H1 (cell line): ENCODE results near the gene PPP1R3E. TPM values are rescaled to one million over a fixed set of nuclear protein-coding genes. Genes with fewer than 3 reads are reported as not detected.

Experiments used
- CTCF ChIA-PET: fragments of 300-600 bp; sonication (Branson Sonifier 250); formaldehyde crosslinking; loops from one replicate; lab custom pipeline; 2021; ENCODE audit not compliant: partially characterized antibody; lab: Charles Lee
- POLR2A ChIA-PET: fragments of 300-600 bp; sonication (Branson Sonifier 250); formaldehyde crosslinking; loops from one replicate; lab custom pipeline; 2021; ENCODE audit warnings: inconsistent platforms; ENCODE audit not compliant: partially characterized antibody; lab: Charles Lee
- DNase-seq, 2 experiments: peaks; one replicate each; pipeline versions ENCODE4 v3.0.0 to v3.0.0-alpha.2; 2010 to 2022; ENCODE audit warnings: low spot score in 2 of 2, low read depth in 1 of 2, mixed read lengths in 1 of 2
- FAIRE-seq: peaks from 2 replicates; lab custom pipeline; 2011; peaks lifted over from hg19 to GRCh38; lab: Jason Lieb, UNC
- H2AFZ ChIP-seq: 2 replicates; pipeline ENCODE4 v1.8.1; 2012; ENCODE audit warnings: low read length, inconsistent platforms
- H2AK5ac ChIP-seq: 2 replicates; pipeline ENCODE4 v1.6.1; 2013; ENCODE audit warnings: low read depth, low read length
- H2BK120ac ChIP-seq: replicated peaks from 2 replicates; pipeline ENCODE3; 2013; ENCODE audit warnings: low read depth, low read length, inconsistent platforms
- H2BK12ac ChIP-seq: 2 replicates; pipeline ENCODE4 v1.6.1; 2013; ENCODE audit warnings: low read depth, low read length
- H2BK15ac ChIP-seq: 2 replicates; pipeline ENCODE4 v1.6.1; 2013; ENCODE audit warnings: low read length
- H2BK20ac ChIP-seq: 2 replicates; pipeline ENCODE4 v1.6.1; 2013; ENCODE audit warnings: low read length
- H2BK5ac ChIP-seq: 2 replicates; pipeline ENCODE4 v1.6.1; 2013; ENCODE audit warnings: low read depth, low read length
- H3K14ac ChIP-seq: 2 replicates; pipeline ENCODE4 v1.6.1; 2013; ENCODE audit warnings: inconsistent platforms; ENCODE audit not compliant: insufficient read length
- H3K18ac ChIP-seq: 2 replicates; pipeline ENCODE4 v1.6.1; 2013; ENCODE audit warnings: low read length; ENCODE audit errors: extremely low read depth
- H3K23ac ChIP-seq: 2 replicates; pipeline ENCODE4 v1.6.1; 2013; ENCODE audit warnings: inconsistent platforms; ENCODE audit not compliant: insufficient read length
- H3K23me2 ChIP-seq: 2 replicates; pipeline ENCODE4 v1.6.1; 2013; ENCODE audit warnings: low read depth, low read length
- H3K27ac ChIP-seq: 2 replicates; pipeline ENCODE4 v1.6.1; 2011; ENCODE audit warnings: low read depth, low read length, inconsistent platforms
- H3K27me3 ChIP-seq, 4 experiments: replicated peaks in 1 of 4; 1 replicate in 1 of 4; 2 replicates in 3 of 4; pipeline versions ENCODE4 v1.6.1 to v1.8.1; 2011 to 2013; ENCODE audit warnings: low read length in 3 of 4, mild to moderate bottlenecking in 3 of 4, inconsistent platforms in 2 of 4, mixed read lengths in 2 of 4, moderate library complexity in 1 of 4; ENCODE audit not compliant: control insufficient read depth in 3 of 4, insufficient read depth in 3 of 4; ENCODE audit errors: extremely low read depth in 1 of 4
- H3K36me3 ChIP-seq, 4 experiments: 2 replicates each; pipeline versions ENCODE4 v1.6.1 to v1.8.1; 2011 to 2013; ENCODE audit warnings: mild to moderate bottlenecking in 4 of 4, low read length in 3 of 4, moderate library complexity in 2 of 4, control low read depth in 1 of 4, inconsistent platforms in 1 of 4; ENCODE audit not compliant: insufficient read depth in 4 of 4, control insufficient read depth in 2 of 4
- H3K4ac ChIP-seq: replicated peaks from 2 replicates; pipeline ENCODE3; 2013; ENCODE audit warnings: low read length, low read depth, mixed read lengths, inconsistent platforms; ENCODE audit not compliant: insufficient read length
- H3K4me1 ChIP-seq, 4 experiments: replicated peaks in 1 of 4; 1 replicate in 1 of 4; 2 replicates in 3 of 4; pipeline versions ENCODE4 v1.6.1 to v1.8.1; 2011 to 2013; ENCODE audit warnings: low read length in 3 of 4, inconsistent platforms in 2 of 4, mixed read lengths in 1 of 4; ENCODE audit not compliant: insufficient read depth in 4 of 4, control insufficient read depth in 3 of 4
- H3K4me2 ChIP-seq, 2 experiments: 2 replicates each; pipeline versions ENCODE4 v1.6.1 to v1.8.1; 2011 to 2013; ENCODE audit warnings: low read depth in 2 of 2, low read length in 2 of 2, control low read depth in 1 of 2, inconsistent platforms in 1 of 2, mild to moderate bottlenecking in 1 of 2; ENCODE audit not compliant: insufficient read depth in 1 of 2
- H3K4me3 ChIP-seq, 4 experiments: fragments of 200-600, 300-600 bp in 1 of 4; sonication (generic), shearing (Covaris generic), sonication (Bioruptor Twin) in 1 of 4; 2 replicates each; pipeline versions ENCODE4 v1.5.1 to v1.8.1; 2011 to 2016; ENCODE audit warnings: low read length in 4 of 4, low read depth in 3 of 4, control low read depth in 2 of 4, inconsistent platforms in 2 of 4, mild to moderate bottlenecking in 2 of 4, mixed read lengths in 1 of 4, moderate library complexity in 1 of 4; ENCODE audit not compliant: insufficient read depth in 2 of 4; ENCODE audit errors: extremely low read depth in 1 of 4
- H3K56ac ChIP-seq: replicated peaks from 2 replicates; pipeline ENCODE3; 2013; ENCODE audit warnings: low read depth, mild to moderate bottlenecking, mixed read lengths, low read length, inconsistent platforms; ENCODE audit not compliant: insufficient read length
- H3K79me1 ChIP-seq: 2 replicates; pipeline ENCODE4 v1.6.1; 2013; ENCODE audit warnings: low read depth, low read length, control low read depth
- H3K79me2 ChIP-seq, 2 experiments: 2 replicates each; pipeline versions ENCODE4 v1.6.1 to v1.8.1; 2012 to 2013; ENCODE audit warnings: low read length in 2 of 2, mild to moderate bottlenecking in 2 of 2, inconsistent platforms in 1 of 2; ENCODE audit not compliant: insufficient read depth in 2 of 2, control insufficient read depth in 1 of 2
- H3K9ac ChIP-seq, 4 experiments: replicated peaks in 1 of 4; 1 replicate in 1 of 4; 2 replicates in 3 of 4; pipeline versions ENCODE4 v1.6.1 to v1.8.1; 2011 to 2013; ENCODE audit warnings: low read depth in 3 of 4, low read length in 3 of 4, control low read depth in 2 of 4, mild to moderate bottlenecking in 2 of 4, moderate library complexity in 2 of 4, inconsistent platforms in 1 of 4; ENCODE audit errors: extremely low read depth in 1 of 4
- H3K9me3 ChIP-seq, 2 experiments: 2 replicates each; pipeline versions ENCODE4 v1.6.1 to v1.8.1; 2012 to 2013; ENCODE audit warnings: mild to moderate bottlenecking in 2 of 2, moderate library complexity in 2 of 2, control low read depth in 1 of 2, inconsistent platforms in 1 of 2, low read depth in 1 of 2, low read length in 1 of 2, mixed read lengths in 1 of 2; ENCODE audit not compliant: insufficient read depth in 2 of 2
- H4K20me1 ChIP-seq, 2 experiments: replicated peaks in 1 of 2; 2 replicates each; pipeline versions ENCODE3 to v1.8.1; 2011 to 2013; ENCODE audit warnings: inconsistent platforms in 2 of 2, low read length in 2 of 2, mild to moderate bottlenecking in 1 of 2; ENCODE audit not compliant: insufficient read depth in 2 of 2, control insufficient read depth in 1 of 2
- H4K5ac ChIP-seq: 2 replicates; pipeline ENCODE4 v1.6.1; 2013; ENCODE audit warnings: low read length, low read depth, mixed read lengths, inconsistent platforms; ENCODE audit not compliant: insufficient read length
- H4K8ac ChIP-seq: 2 replicates; pipeline ENCODE4 v1.8.0; 2013; ENCODE audit warnings: mild to moderate bottlenecking, moderate library complexity, low read length, inconsistent platforms; ENCODE audit not compliant: insufficient read depth; ENCODE audit errors: extremely low read depth
- H4K91ac ChIP-seq: replicated peaks from 2 replicates; pipeline ENCODE3; 2013; ENCODE audit warnings: low read length, mixed read lengths, inconsistent platforms; ENCODE audit not compliant: insufficient read length
- CTCF ChIP-seq, 3 experiments: IDR thresholded peaks; 1 replicate in 2 of 3; 2 replicates in 1 of 3; pipeline versions ENCODE4 v1.5.1 to v1.6.1; 2011; ENCODE audit warnings: low read length in 3 of 3, mild to moderate bottlenecking in 3 of 3, inconsistent platforms in 2 of 3, low read depth in 1 of 3, moderate library complexity in 1 of 3; ENCODE audit not compliant: insufficient read depth in 1 of 3; ENCODE audit errors: control extremely low read depth in 1 of 3
- NANOG ChIP-seq: IDR thresholded peaks from 2 replicates; pipeline ENCODE4 v1.6.1; 2011; ENCODE audit warnings: low read length, low read depth, mild to moderate bottlenecking, inconsistent platforms; ENCODE audit not compliant: insufficient read depth, poor library complexity, severe bottlenecking
- RAD21 ChIP-seq, 2 experiments: IDR thresholded peaks in 1 of 2; conservative IDR thresholded peaks in 1 of 2; 2 replicates each; pipeline ENCODE4 v1.6.1; 2011; ENCODE audit warnings: low read depth in 2 of 2, low read length in 2 of 2, improper control_type of control experiment in 1 of 2, inconsistent platforms in 1 of 2, mild to moderate bottlenecking in 1 of 2, moderate library complexity in 1 of 2
- WGBS, 2 experiments: shearing (Covaris generic) in 1 of 2; methylation state at CpG; one replicate each; pipeline versions ENCODE4 v1.1.6 to v1.1.7; 2013 to 2015; ENCODE audit warnings: low lambda C conversion rate in 2 of 2, mixed read lengths in 2 of 2, inconsistent platforms in 1 of 2, low coverage in 1 of 2, missing lambda C conversion rate in 1 of 2; ENCODE audit not compliant: insufficient replicate concordance in 2 of 2, insufficient coverage in 1 of 2, insufficient read length in 1 of 2; ENCODE audit errors: extremely low coverage in 1 of 2, missing lambda C conversion rate in 1 of 2; 5-methylcytosine and 5-hydroxymethylcytosine counted together
- polyA plus RNA-seq, 7 experiments: library from polyadenylated mRNA; depleted of rRNA in 3 of 7; stranded (reverse) in 5 of 7; unstranded in 2 of 7; fragments of >200 nt in 5 of 7; fragments of 200-250 nt in 2 of 7; gene quantifications; 1 replicate in 5 of 7; 2 replicates in 1 of 7; 4 replicates in 1 of 7; pipeline versions ENCODE4 v1.2.1 to v1.2.3, GENCODE V29; 2011 to 2013; ENCODE audit warnings: missing spikeins in 2 of 7, mixed read lengths in 2 of 7
- total RNA-seq: library from RNA; stranded (reverse); fragmentation: NEBNext Ultra II Directional; extraction: Animal tissue kit (Norgen Biotek cat#: 25700); gene quantifications from 2 replicates; pipeline ENCODE4 v1.2.1, GENCODE V29; 2021

The PPP1R3E gene
- total and polyA plus RNA-seq, 2 of the 8 experiments (the other 6 are each of a cell fraction or from before 2014, with no cell fraction given) = 4.4 to 4.7 TPM

- Histone ChIP-seq H3K36me3 (peaks cover 9 to 26% (median 23%) of the 10 kb centered on the region in 4 experiments; a peak in 7 of 8 replicates), H3K18ac (no peak overlapping the region), H2AK5ac (no peak overlapping the region), H3K23ac (no peak overlapping the region), H3K56ac (no peak overlapping the region), H3K9ac (no peak overlapping the region), H3K79me1 (peaks cover 1% of the 10 kb centered on the region; the same call in 1 of the 2 replicates), H3K9me3 (no peaks in the 10 kb centered on the region), H2BK20ac (no peak overlapping the region), H3K4me2 (no peak overlapping the region), H3K4me1 (no peaks in the 10 kb centered on the region), H2BK5ac (no peak overlapping the region), H3K27me3 (no peaks in the 10 kb centered on the region), H3K27ac (no peak overlapping the region), H3K14ac (no peak overlapping the region), H4K8ac (no peak overlapping the region), H2BK15ac (no peak overlapping the region), H3K4ac (no peak overlapping the region), H4K91ac (no peak overlapping the region), H3K23me2 (no peaks in the 10 kb centered on the region), H3K4me3 (no peak overlapping the region), H3K79me2 (peaks cover 0 to 4% of the 10 kb centered on the region in 2 experiments; a peak in 2 of 4 replicates), H2AFZ (no peak overlapping the region), H4K20me1 (no peaks in the 10 kb centered on the region), H2BK12ac (no peak overlapping the region), H2BK120ac (no peak overlapping the region), H4K5ac (no peak overlapping the region)
- FAIRE-seq = peak; percentile 76
- CTCF ChIA-PET = interaction anchor here (0.8 to 4.9 kb wide), 31 partner anchors 10 to 232 kb away, joined by 3 to 78 read pairs (median 4); partner anchors contain the start of genes CMTM5, EFS and SLC22A17
- POLR2A ChIA-PET = interaction anchor here (1.2 to 4.0 kb wide), 6 partner anchors 18 to 51 kb away, joined by 3 to 21 read pairs (median 12); partner anchors contain the start of gene CMTM5
- DNase-seq = peak in 1 of 2 experiments; percentile 69
- peak in 2 of 3 experiments; percentile 82 to 89; a peak in 3 of 4 replicates for TF ChIP-seq CTCF (IDR thresholded peaks at IDR 0.05; ENCODE audit: control extremely low read depth in 1 of 3, insufficient read depth in 1 of 3, low read depth in 1 of 3, low read length in 3 of 3)
- TF ChIP-seq NANOG = no peak
- peak; percentile 90 to 91 for TF ChIP-seq RAD21 (IDR thresholded peaks at IDR 0.05 in 1 of 2, conservative IDR thresholded peaks at IDR 0.05 in 1 of 2; ENCODE audit: low read depth in 2 of 2, low read length in 2 of 2)
- 60% methylated on average over 4 of the region's 4 CpGs; no CpG with 5 or more reads in 1 of the 2 experiments for WGBS, 2 experiments
These were observed 25.5 kb upstream of the PPP1R3E start for GRCh38 chr14:23327947-23328744.
